HG03097 (cell line): ENCODE data around the gene ORC2.
"Not testable (repeated sequence)": the region's sequence is repeated elsewhere in the genome, so short reads cannot be mapped to it uniquely, and the experiment has no call there.

ENCODE experiments used
- ATAC-seq: cut with Tn5 transposase; IDR thresholded peaks from one replicate; pipeline ENCODE4 v1.9.1; 2021; ENCODE audit not compliant: unreplicated experiment, low FRiP score

The ORC2 gene

GRCh38 chr2:200963124-200963917 lies at the start of gene ORC2:
Gene ORC2, minus strand, starts transcription at chr2:200963660. Its CDS starts 5,537 bp downstream, at chr2:200958123.
- peak; percentile 81 for ATAC-seq

- ATAC-seq: no peak
These were observed 44.9 kb upstream of the ORC2 start for GRCh38 chr2:201008296-201008829.

- no peak for ATAC-seq
These were observed 44.1 kb upstream of the ORC2 start for GRCh38 chr2:201007584-201007998.

DNA sequence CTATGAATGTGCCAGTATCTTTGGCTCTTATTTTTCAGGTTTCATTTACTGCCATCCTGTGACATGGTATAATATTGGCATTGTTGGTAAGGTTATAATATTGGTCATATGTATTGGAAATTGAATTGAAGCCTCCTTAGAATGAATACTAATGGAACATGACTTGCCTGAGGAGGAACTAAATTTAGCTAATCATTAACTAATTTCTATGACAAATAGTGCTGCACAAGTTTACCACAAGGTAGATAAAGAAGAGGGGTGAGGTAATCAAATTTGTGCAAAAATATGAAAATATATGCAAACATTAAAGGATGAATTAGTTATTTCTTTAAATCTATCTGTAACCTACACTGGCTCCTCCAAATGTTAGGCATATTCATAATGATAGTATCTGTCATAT lies 43.2 kb upstream of the ORC2 start:
- no peak for ATAC-seq

- no peak for ATAC-seq
These were observed 40.9 kb upstream of the ORC2 start for GRCh38 chr2:201004370-201004769.

DNA sequence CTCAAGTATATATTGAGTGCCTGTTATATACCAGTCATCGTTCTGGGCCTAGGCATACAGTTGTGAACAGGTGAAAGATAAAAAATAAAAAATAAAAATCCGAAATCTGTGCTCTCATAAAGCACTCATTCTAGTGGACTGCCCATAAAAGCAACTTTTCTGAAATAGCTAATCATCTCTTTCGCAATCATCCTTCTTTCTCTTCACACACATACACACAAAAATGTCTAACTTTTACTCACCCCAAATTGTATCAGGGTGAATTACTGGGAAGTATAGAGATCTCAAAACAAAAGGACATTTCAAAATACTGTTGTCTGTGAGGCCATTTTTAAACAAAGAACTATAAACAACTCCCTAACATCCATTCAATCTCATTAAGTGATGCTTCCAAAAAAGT lies 29.6 kb upstream of the ORC2 start:
- ATAC-seq: no peak

DNA sequence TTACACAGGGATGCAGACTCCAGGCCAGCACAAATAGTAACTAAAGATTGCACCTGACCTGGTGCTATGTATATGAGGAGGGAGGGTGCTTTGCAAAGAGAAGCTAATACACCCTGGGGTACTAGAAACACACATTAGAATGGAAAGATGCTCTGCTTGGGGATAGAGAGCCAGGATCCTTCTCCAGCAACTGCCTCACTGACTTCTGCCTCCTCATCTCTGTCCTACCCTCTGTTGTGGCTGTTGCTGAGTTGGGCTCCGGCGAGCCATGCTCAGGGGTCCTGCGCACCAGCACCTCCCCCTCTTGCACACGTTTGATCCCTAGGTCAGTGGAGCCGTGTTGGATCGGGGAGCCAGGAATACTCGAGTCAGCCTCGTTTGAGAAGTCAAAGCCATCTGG lies 23.7 kb upstream of the ORC2 start:
- ATAC-seq: no peak

- no peak for ATAC-seq
These were observed 22.3 kb upstream of the ORC2 start for GRCh38 chr2:200985799-200986198.

GRCh38 chr2:200976710-200977109 lies 13.2 kb upstream of the ORC2 start:
- no peak for ATAC-seq

DNA sequence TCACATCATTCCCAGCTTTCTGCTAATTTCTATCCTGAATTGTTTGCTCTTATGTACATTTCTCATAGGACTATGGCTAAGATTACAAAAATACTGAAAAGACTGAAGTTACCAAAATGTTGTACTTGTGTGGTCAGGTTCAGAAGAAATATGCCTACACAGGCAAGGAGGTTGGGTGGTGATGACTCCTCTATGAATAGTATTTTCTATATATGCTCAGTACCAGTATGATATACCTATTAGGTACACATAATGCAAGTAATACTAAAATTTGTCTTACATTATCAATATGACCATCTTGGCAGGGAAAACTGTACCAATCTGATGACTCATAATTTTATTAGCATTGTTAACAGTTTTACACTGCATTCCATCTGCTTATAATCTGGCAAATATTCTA lies 12.2 kb upstream of the ORC2 start:
- ATAC-seq: no peak

DNA sequence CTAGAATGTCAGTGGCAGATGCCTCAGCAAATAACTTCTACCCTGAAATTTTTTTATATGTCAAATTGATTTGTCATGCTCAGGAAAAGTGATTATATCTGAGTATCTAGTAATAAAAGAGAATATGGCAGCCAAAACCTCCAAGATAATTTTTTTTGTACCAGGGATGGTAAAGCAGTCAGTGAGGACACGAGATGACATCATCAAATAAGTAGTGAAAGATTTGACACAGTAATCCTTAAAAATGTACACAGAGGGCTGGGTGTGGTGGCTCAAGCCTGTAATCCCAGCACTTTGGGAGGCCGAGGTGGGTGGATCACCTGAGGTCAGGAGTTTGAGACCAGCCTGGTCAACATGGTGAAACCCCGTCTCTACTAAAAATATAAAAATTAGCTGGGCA lies 6.6 kb upstream of the ORC2 start:
- ATAC-seq: not testable (repeated sequence)

GRCh38 chr2:200968735-200969134 lies 5.3 kb upstream of the ORC2 start:
- ATAC-seq: no peak

DNA sequence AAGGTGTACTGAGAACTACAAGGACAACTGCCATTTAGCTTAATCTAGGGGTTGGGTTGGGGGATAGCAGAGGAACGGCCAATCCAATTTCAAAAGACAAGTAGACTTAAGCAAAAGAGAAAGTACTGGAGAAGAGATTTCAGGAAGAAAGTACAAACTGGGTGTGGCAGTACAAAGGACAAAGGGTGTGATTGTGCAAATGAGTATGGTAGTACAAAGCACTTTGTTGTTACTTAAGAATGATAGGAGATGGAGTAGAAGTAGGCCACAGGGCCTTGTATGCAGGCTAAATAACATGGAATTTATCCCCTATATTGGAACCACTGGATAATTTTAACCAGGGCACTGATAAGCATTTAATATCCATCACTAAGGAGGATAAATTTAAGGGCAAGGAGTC lies 4.7 kb upstream of the ORC2 start:
- ATAC-seq: no peak

DNA sequence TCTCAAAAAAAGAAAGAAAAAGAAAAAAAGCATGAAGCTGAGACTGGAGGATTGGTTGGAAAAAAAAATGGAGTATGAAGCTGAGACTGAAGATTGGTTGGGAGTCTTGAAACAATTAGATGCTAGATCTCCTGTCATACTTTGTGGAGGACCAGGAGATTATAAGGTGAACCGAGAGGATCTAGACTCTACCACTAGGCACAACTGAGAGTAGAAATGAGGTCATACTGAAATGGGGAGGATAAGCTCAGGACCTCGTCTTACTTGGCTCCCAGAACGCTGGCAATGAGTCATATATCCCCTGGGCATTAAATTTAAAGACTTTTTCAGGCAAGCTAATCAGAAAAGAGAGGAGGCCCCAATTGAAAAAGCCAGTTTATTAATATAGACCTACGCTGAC lies 3.3 kb upstream of the ORC2 start:
- ATAC-seq: no peak

DNA sequence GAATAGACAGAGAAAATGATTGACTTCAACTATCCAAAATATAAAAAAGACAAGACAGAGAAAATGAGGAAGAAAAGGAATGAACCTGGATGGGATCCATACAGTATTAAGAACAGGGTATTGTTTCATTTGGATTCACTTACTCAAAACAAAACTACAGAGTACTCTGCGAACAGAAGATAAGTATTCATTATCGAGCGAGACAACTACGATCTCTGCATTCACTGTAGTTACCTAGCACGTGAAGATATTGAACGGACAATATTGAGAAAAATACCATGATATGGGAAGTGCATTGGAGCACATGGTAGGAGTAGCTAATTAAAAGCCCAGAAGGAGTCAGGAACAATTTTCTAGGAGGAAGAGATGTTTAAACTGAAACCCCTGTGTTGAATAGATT lies 1.0 kb upstream of the ORC2 start:
- ATAC-seq: no peak

GRCh38 chr2:200963918-200964252 lies 425 bp upstream of the ORC2 start:
- not testable (repeated sequence) for ATAC-seq

- no peak for ATAC-seq
These were observed 693 bp downstream of the ORC2 start for GRCh38 chr2:200962811-200963123.

DNA sequence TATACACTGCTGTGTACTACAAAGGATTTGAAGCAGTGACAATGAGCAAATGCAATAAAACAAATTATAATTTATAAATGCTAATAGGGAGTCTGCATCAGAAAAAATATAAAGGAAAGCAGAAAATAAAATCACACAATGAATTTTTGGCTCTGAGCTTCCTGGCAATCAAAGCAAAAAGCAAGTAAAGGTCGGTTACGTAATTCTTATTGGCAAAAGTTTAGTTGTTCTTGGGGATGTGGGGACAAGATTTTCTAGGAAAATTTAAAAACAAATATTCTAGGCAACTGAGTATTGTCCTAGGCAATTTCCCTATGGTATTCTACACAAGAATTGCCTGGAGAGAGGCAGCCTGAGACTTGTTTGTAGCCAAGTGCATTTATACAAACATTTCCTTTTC lies 1.8 kb downstream of the ORC2 start:
- ATAC-seq: no peak

- ATAC-seq: no peak
These were observed 13.1 kb downstream of the ORC2 start for GRCh38 chr2:200950378-200950777.

DNA sequence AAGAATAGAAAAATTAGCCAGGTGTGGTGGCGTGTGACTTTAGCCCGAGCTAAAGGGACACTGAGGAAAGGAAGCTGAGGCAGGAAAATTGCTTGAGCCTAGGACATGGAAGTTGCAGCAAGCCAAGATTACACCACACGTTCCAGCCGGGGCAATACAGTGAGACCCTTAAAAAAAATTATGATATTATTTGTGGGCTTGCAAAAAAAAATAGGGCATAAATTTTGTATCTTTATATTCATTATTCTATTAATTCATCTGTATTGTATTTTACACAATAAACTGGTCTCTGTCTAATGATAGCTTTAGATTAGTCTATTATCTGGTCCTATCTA lies 18.1 kb downstream of the ORC2 start:
- ATAC-seq: no peak

- no peak for ATAC-seq
These were observed 18.7 kb downstream of the ORC2 start for GRCh38 chr2:200944467-200945394.
